Adrenal gland (tissue), 12 donors: ENCODE measurements around the gene SUPT4H1. TPM values are rescaled to one million over a fixed set of nuclear protein-coding genes. Genes with fewer than 3 reads are reported as not detected.

ENCODE experiments used
- DNase-seq, 7 donors: peaks; one replicate each; pipeline ENCODE4 v3.0.0-alpha.2; 2019 to 2020
- H3K27ac ChIP-seq, 5 donors: fragments of 200-600 bp; sonication (generic) in 4 of 5; 1 replicate in 3 of 5; 2 replicates in 2 of 5; pipeline versions ENCODE4 v1.5.1 to v1.8.0; 2016 to 2020; ENCODE audit warnings: mild to moderate bottlenecking in 1 of 5
- H3K27me3 ChIP-seq: fragments of 200-600 bp; 2 replicates; pipeline ENCODE4 v1.8.0; 2021
- H3K36me3 ChIP-seq, 2 donors: fragments of 200-600 bp; replicated peaks in 1 of 2; 1 replicate in 1 of 2; 2 replicates in 1 of 2; pipeline versions ENCODE4 v1.5.1 to v1.8.0; 2018 to 2022
- H3K4me1 ChIP-seq, 2 donors: fragments of 200-600 bp; replicated peaks in 1 of 2; 1 replicate in 1 of 2; 2 replicates in 1 of 2; pipeline versions ENCODE4 v1.5.1 to v1.8.0; 2018 to 2021
- H3K4me3 ChIP-seq, 4 donors: fragments of 200-600 bp; sonication (generic) in 3 of 4; one replicate each; pipeline ENCODE4 v1.5.1; 2016 to 2018
- H3K9me3 ChIP-seq, 3 donors: fragments of 200-600 bp; sonication (generic) in 1 of 3; replicated peaks in 1 of 3; 1 replicate in 2 of 3; 2 replicates in 1 of 3; pipeline versions ENCODE4 v1.5.1 to v1.8.0; 2016 to 2021
- CTCF ChIP-seq, 6 experiments: fragments of 450-650 bp in 4 of 6; fragments of 200-600 bp in 2 of 6; sonication (generic) in 1 of 6; IDR thresholded peaks; 1 replicate in 5 of 6; 2 replicates in 1 of 6; pipeline versions ENCODE4 v1.5.1 to v1.8.0; 2016 to 2021; ENCODE audit warnings: antibody characterized with exemption in 6 of 6, mild to moderate bottlenecking in 2 of 6, moderate library complexity in 1 of 6
- POLR2A ChIP-seq, 2 donors: fragments of 450-650 bp; IDR thresholded peaks; one replicate each; pipeline ENCODE4 v1.6.1; 2017; ENCODE audit warnings: antibody characterized with exemption in 2 of 2, mild to moderate bottlenecking in 2 of 2, moderate library complexity in 1 of 2
- WGBS, 4 donors: extraction: QIAGEN DNeasy Blood & Tissue Kit in 2 of 4; methylation state at CpG; one replicate each; pipeline versions ENCODE4 v1.1.5 to v1.1.7; 2013 to 2017; 5-methylcytosine and 5-hydroxymethylcytosine counted together
- intact Hi-C, 2 donors: fragments of 100-400 bp; cut with DNase I; formaldehyde crosslinking; loops; one replicate each; pipeline versions ENCODE4 v1.14.1 to v1.15.0; 2022 to 2023
- polyA plus RNA-seq, 3 donors: library from polyadenylated mRNA; stranded (reverse); fragments of 200-250 nt in 2 of 3; fragments of 350-450 nt in 1 of 3; fragmentation: Illumina TruSeq in 1 of 3; extraction: RNeasy Lipid Tissue Mini Kit (QIAGEN cat#74804) in 1 of 3; gene quantifications; one replicate each; pipeline ENCODE4 v1.2.3, GENCODE V29; 2013 to 2014
- total RNA-seq, 9 donors: library from RNA; depleted of rRNA in 4 of 9; stranded (reverse); fragments of >200 nt in 4 of 9; fragments of 120-200 nt in 1 of 9; fragmentation: NEBNext Ultra II Directional in 1 of 9; extraction: Animal tissue kit (Norgen Biotek cat#: 25700) in 1 of 9; gene quantifications; one replicate each; pipeline versions ENCODE4 v1.1.0 to v1.2.4, GENCODE V29; 2013 to 2023
- donor health status: healthy with polysubstance abuse.
- donor health status: Bipolar disorder and iron deficiency.
- donor health status: DM: yes; HTN: yes; CAD: no.
- donor health status: DM: no; HTN: no; CAD: no.
- donor health status: DM: no; HTN: no; CAD: no.
- donor health status: DM: yes; HTN: yes; CAD: no.

The SUPT4H1 gene
- total and polyA plus RNA-seq, 12 donors: 58.6 to 178 (median 90.3) TPM

GRCh38 chr17:58380207-58381123, 28.5 kb upstream of the SUPT4H1 start:
- H3K4me1 ChIP-seq: peaks cover 4 to 18% of the 10 kb centered on the region in 2 donors
- H3K27me3 ChIP-seq: no peaks in the 10 kb centered on the region
- no peak for DNase-seq
- no peak overlapping the region for H3K27ac ChIP-seq
- no peaks in the 10 kb centered on the region for H3K36me3 ChIP-seq
- H3K4me3 ChIP-seq: no peak overlapping the region
- no peak for TF ChIP-seq POLR2A (IDR thresholded peaks at IDR 0.05)
- TF ChIP-seq CTCF (IDR thresholded peaks at IDR 0.05): no peak
- H3K9me3 ChIP-seq: no peaks in the 10 kb centered on the region
- WGBS, 4 donors: 90 to 92% (median 92%) methylated on average over 5 of the region's 5 CpGs
- intact Hi-C loops: no loop called here

GRCh38 chr17:58379511-58379824, 27.5 kb upstream of the SUPT4H1 start:
- TF ChIP-seq CTCF (IDR thresholded peaks at IDR 0.05) (no peak), POLR2A (IDR thresholded peaks at IDR 0.05) (no peak)
- WGBS, 4 donors: 75 to 84% (median 77%) methylated on average over 3 of the region's 3 CpGs
- H3K27me3 ChIP-seq: no peaks in the 10 kb centered on the region
- peaks cover 2 to 17% of the 10 kb centered on the region in 2 donors for H3K4me1 ChIP-seq
- H3K36me3 ChIP-seq: no peaks in the 10 kb centered on the region
- H3K27ac ChIP-seq: no peak overlapping the region
- H3K4me3 ChIP-seq: no peak overlapping the region
- no peak for DNase-seq
- H3K9me3 ChIP-seq: no peaks in the 10 kb centered on the region
- intact Hi-C loops: no loop called here

GRCh38 chr17:58378733-58379510, 26.9 kb upstream of the SUPT4H1 start:
- Histone ChIP-seq H3K4me1 (peaks cover 0 to 11% of the 10 kb centered on the region in 2 donors), H3K27me3 (no peaks in the 10 kb centered on the region), H3K36me3 (no peaks in the 10 kb centered on the region), H3K4me3 (no peak overlapping the region), H3K9me3 (no peaks in the 10 kb centered on the region), H3K27ac (no peak overlapping the region)
- intact Hi-C loops: no loop called here
- WGBS, 4 donors: 72 to 78% (median 73%) methylated on average over 8 of the region's 8 CpGs
- no peak for DNase-seq
- TF ChIP-seq CTCF (IDR thresholded peaks at IDR 0.05) (no peak), POLR2A (IDR thresholded peaks at IDR 0.05) (no peak)

GRCh38 chr17:58377661-58378060, 25.7 kb upstream of the SUPT4H1 start:
- Histone ChIP-seq H3K4me3 (no peak overlapping the region), H3K36me3 (no peaks in the 10 kb centered on the region), H3K27me3 (no peaks in the 10 kb centered on the region), H3K27ac (no peak overlapping the region), H3K9me3 (no peaks in the 10 kb centered on the region), H3K4me1 (peaks cover 0 to 5% of the 10 kb centered on the region in 2 donors)
- no peak for TF ChIP-seq CTCF (IDR thresholded peaks at IDR 0.05)
- no peak for TF ChIP-seq POLR2A (IDR thresholded peaks at IDR 0.05)
- DNase-seq: no peak
- 71 to 84% (median 77%) methylated on average over 5 of the region's 5 CpGs for WGBS, 4 donors
- intact Hi-C loops: no loop called here
